ENCODE results near the gene CCNK. TPM values are rescaled to one million over a fixed set of nuclear protein-coding genes. Genes with fewer than 3 reads are reported as not detected.
A peak's percentile ranks its signal among the peaks of the same experiment; 100 is the strongest.

Gene CCNK
- total and polyA plus RNA-seq, 10 donors: 11.8 to 58.3 (median 39.8) TPM

DNA sequence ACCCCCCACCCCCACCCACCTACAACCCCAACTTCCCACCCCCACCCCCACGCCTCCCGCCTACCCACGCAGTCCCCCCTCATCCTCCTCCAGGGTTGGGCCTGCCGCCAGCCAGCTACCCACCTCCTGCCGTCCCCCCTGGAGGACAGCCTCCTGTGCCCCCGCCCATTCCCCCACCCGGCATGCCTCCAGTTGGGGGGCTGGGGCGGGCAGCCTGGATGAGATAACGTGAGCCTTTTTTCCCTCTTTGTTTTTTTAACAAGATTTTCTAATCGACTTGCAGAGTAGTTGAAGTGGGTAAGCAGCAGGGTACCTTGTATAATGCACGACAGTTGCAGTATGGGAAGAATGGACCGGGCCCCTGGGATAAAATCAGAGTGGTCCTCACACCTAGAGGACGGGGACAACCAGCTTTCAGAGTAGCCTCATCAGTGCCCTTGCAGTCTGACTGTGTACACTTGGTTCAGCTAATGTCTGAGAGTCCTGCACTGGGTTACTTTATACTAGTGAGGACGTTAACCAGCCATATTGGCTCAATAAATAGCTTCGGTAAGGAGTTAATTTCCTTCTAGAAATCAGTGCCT, 29.4 kb downstream of the CCNK start:
- DNase-seq: no peak
- Histone ChIP-seq H3K4me1 (peaks cover 0 to 15% (median 5%) of the 10 kb centered on the region in 6 donors), H3K36me3 (peaks cover 9 to 100% (median 71%) of the 10 kb centered on the region in 6 donors), H3K27ac (no peak overlapping the region), H3K9me3 (no peaks in the 10 kb centered on the region), H3K27me3 (replicated peaks in 1 of 7) (no peaks in the 10 kb centered on the region), H3K4me3 (no peak overlapping the region)
- 82 to 93% (median 90%) methylated on average over 12 to 15 of the region's 15 CpGs for WGBS, 5 donors
- intact Hi-C loops (cut with DNase I; ENCODE audit: low total_unique reads): loop anchor here (10.0 kb wide), 1 partner anchor 374 kb away; no protein-coding TSS in a partner anchor
- peak in 1 of 3 donors; percentile 38 for TF ChIP-seq POLR2AphosphoS5 (IDR thresholded peaks at IDR 0.05)
- no peak for TF ChIP-seq POLR2A (IDR thresholded peaks at IDR 0.05)

DNA sequence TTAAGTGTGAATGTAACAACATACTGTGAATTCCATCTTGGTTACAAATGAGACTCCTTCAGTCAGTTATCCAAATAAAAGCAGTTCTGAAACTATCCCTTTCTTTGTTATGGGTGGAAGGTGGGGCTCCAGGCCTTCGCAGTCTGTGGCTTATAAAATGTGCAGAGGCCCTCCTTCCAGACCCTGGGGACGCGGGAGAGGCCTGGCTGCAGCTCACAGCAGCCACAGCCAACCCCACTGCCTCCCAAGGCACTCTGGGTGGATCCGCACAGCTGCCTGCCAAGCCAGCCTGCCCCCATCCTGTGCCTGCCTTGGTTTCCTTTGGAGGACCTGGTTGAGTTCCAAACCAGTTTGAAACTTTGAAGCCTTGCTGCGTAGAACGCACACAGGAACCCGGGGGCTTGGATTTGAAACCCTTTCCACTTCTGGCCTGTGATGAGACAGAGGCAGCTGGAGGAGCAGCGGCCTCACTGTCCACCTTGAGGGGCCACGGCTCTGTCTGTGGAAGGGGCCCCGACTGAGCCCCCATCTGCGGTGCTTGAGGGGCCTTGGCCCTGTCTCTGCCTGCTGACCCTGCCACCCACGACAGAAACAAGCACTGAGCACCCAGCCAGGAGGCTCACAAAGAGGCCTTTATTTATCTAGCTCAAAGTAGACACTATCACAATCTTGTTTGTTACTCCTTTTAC, 30.4 kb downstream of the CCNK start:
- Histone ChIP-seq H3K4me1 (peaks cover 0 to 6% (median 0%) of the 10 kb centered on the region in 6 donors), H3K36me3 (peaks cover 5 to 93% (median 62%) of the 10 kb centered on the region in 6 donors), H3K4me3 (no peak overlapping the region), H3K27ac (no peak overlapping the region), H3K27me3 (replicated peaks in 1 of 7) (no peaks in the 10 kb centered on the region), H3K9me3 (no peaks in the 10 kb centered on the region)
- TF ChIP-seq POLR2A (IDR thresholded peaks at IDR 0.05) (no peak), POLR2AphosphoS5 (IDR thresholded peaks at IDR 0.05) (peak in 1 of 3 donors; percentile 27)
- TF ChIP-seq, protein P1, sequence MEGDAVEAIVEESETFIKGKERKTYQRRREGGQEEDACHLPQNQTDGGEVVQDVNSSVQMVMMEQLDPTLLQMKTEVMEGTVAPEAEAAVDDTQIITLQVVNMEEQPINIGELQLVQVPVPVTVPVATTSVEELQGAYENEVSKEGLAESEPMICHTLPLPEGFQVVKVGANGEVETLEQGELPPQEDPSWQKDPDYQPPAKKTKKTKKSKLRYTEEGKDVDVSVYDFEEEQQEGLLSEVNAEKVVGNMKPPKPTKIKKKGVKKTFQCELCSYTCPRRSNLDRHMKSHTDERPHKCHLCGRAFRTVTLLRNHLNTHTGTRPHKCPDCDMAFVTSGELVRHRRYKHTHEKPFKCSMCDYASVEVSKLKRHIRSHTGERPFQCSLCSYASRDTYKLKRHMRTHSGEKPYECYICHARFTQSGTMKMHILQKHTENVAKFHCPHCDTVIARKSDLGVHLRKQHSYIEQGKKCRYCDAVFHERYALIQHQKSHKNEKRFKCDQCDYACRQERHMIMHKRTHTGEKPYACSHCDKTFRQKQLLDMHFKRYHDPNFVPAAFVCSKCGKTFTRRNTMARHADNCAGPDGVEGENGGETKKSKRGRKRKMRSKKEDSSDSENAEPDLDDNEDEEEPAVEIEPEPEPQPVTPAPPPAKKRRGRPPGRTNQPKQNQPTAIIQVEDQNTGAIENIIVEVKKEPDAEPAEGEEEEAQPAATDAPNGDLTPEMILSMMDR (IDR thresholded peaks at IDR 0.05 in 8 of 11, conservative IDR thresholded peaks at IDR 0.05 in 3 of 11): no peak
- intact Hi-C loops (cut with DNase I; ENCODE audit: low total_unique reads): loop anchor here (10.0 kb wide), 1 partner anchor 373 kb away; no protein-coding TSS in a partner anchor
- 85 to 95% (median 91%) methylated on average over 5 to 12 of the region's 12 CpGs for WGBS, 5 donors
- DNase-seq: peak; percentile 68

DNA sequence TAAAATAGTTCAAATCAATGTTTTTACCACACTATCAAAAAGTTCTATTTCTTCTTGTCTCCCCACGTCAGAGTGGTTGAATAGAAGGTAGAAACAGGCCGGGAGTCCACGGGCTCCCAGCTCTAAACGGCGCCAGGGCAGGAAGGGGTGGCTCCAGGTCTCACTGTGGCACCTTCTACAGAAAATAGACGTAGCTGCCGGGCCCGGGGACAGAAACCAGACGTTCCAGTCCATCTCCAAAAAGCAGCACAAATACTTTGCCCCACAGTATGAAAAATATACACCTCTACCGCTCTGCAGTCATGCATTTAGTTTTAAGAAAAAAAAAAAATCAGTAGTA, 30.9 kb downstream of the CCNK start:
- peaks cover 0 to 1% (median 0%) of the 10 kb centered on the region in 6 donors for H3K4me1 ChIP-seq
- H3K9me3 ChIP-seq: no peaks in the 10 kb centered on the region
- WGBS, 5 donors: 81 to 91% (median 85%) methylated on average over 10 of the region's 10 CpGs
- H3K27ac ChIP-seq: no peak overlapping the region
- TF ChIP-seq, protein P1 (IDR thresholded peaks at IDR 0.05 in 8 of 11, conservative IDR thresholded peaks at IDR 0.05 in 3 of 11): no peak
- TF ChIP-seq POLR2A (IDR thresholded peaks at IDR 0.05) (no peak), POLR2AphosphoS5 (IDR thresholded peaks at IDR 0.05) (no peak)
- no peaks in the 10 kb centered on the region for H3K27me3 ChIP-seq (replicated peaks in 1 of 7)
- no peak overlapping the region for H3K4me3 ChIP-seq
- DNase-seq: no peak
- peaks cover 5 to 88% (median 56%) of the 10 kb centered on the region in 6 donors for H3K36me3 ChIP-seq
- intact Hi-C loops (cut with DNase I; ENCODE audit: low total_unique reads): loop anchor here (10.0 kb wide), 1 partner anchor 373 kb away; no protein-coding TSS in a partner anchor

DNA sequence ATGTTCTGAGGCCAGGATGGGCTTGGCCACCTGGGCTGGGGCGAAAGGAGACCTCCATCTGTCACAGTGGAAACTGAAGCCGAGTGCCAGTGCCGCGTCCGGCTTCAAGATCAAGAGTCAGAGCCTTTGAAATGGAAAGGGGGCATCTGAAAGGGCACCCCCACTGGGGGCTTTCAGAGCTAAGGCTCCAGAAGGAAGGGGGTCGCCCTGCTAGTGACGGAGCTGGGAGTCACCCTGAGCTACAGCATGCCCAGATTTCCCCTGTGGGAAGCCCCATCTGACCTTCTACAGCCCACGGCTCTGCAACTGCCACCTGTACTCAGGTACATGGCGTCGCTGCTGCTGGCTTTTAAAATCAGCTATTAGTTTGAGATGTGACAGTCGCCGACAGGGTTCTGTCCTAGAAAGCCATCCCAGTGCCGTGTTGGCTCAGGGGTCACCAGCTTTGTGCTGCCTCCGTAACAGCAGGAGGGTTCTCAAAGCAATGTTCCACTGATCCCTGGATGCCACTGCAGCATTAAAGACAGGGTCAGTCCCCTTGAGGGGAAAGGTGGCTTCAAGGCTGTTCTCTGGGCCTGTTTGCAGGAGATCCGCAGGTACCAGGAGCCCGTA, 31.5 kb downstream of the CCNK start:
- TF ChIP-seq, protein P1 (IDR thresholded peaks at IDR 0.05 in 8 of 11, conservative IDR thresholded peaks at IDR 0.05 in 3 of 11): no peak
- TF ChIP-seq POLR2AphosphoS5 (IDR thresholded peaks at IDR 0.05): no peak
- no peak for TF ChIP-seq POLR2A (IDR thresholded peaks at IDR 0.05)
- no peaks in the 10 kb centered on the region for H3K4me1 ChIP-seq
- no peak overlapping the region for H3K4me3 ChIP-seq
- WGBS, 5 donors: 91 to 94% (median 92%) methylated on average over 11 to 16 of the region's 16 CpGs
- intact Hi-C loops (cut with DNase I; ENCODE audit: low total_unique reads): loop anchor here (10.0 kb wide), 1 partner anchor 372 kb away; no protein-coding TSS in a partner anchor
- H3K27ac ChIP-seq: no peak overlapping the region
- H3K9me3 ChIP-seq: no peaks in the 10 kb centered on the region
- H3K27me3 ChIP-seq (replicated peaks in 1 of 7): no peaks in the 10 kb centered on the region
- peaks cover under 1 to 82% (median 50%) of the 10 kb centered on the region in 6 donors for H3K36me3 ChIP-seq
- no peak for DNase-seq

All from spleen (tissue), 11 donors.